HEK293T (cell line): ENCODE data around the gene SINHCAF.

Experiments used
- CTCF ChIA-PET: fragments of 350-600 bp; formaldehyde crosslinking; extraction: SDS; loops from one replicate; lab custom pipeline; 2021; ENCODE audit warnings: antibody characterized with exemption, inconsistent platforms; lab: Yijun Ruan, JAX
- POLR2A ChIA-PET: fragments of 350-600 bp; formaldehyde crosslinking; extraction: SDS; loops from one replicate; lab custom pipeline; 2020; ENCODE audit warnings: antibody characterized with exemption, inconsistent platforms; lab: Yijun Ruan, JAX
- DNase-seq: peaks from one replicate; pipeline ENCODE4 v3.0.0; 2012; ENCODE audit warnings: mixed read lengths; ENCODE audit errors: extremely low spot score
- ARNT ChIP-seq: fragments of 450-650 bp; IDR thresholded peaks from 2 replicates; pipeline ENCODE4 v1.6.1; 2017; ENCODE audit warnings: mild to moderate bottlenecking
- BHLHE40 ChIP-seq: fragments of 450-650 bp; IDR thresholded peaks from 2 replicates; pipeline ENCODE4 v1.6.1; 2016; ENCODE audit warnings: mild to moderate bottlenecking, moderate library complexity, borderline replicate concordance
- CTBP1 ChIP-seq: fragments of 450-650 bp; IDR thresholded peaks from 2 replicates; pipeline ENCODE4 v1.6.1; 2016; ENCODE audit warnings: borderline replicate concordance
- ELF4 ChIP-seq: fragments of 450-650 bp; IDR thresholded peaks from 2 replicates; pipeline ENCODE4 v1.6.1; 2017; ENCODE audit warnings: antibody characterized with exemption
- FOXA1 ChIP-seq: fragments of 450-650 bp; IDR thresholded peaks from 2 replicates; pipeline ENCODE4 v1.6.1; 2016; ENCODE audit warnings: mild to moderate bottlenecking
- FOXK2 ChIP-seq: fragments of 450-650 bp; IDR thresholded peaks from 2 replicates; pipeline ENCODE4 v1.6.1; 2016; ENCODE audit warnings: mild to moderate bottlenecking
- FOXM1 ChIP-seq: fragments of 450-650 bp; IDR thresholded peaks from 2 replicates; pipeline ENCODE4 v1.6.1; 2017; ENCODE audit warnings: mild to moderate bottlenecking, borderline replicate concordance
- HDGF ChIP-seq: fragments of 450-650 bp; IDR thresholded peaks from 2 replicates; pipeline ENCODE4 v1.6.1; 2017; ENCODE audit warnings: antibody characterized with exemption, borderline replicate concordance
- L3MBTL2 ChIP-seq: fragments of 450-650 bp; conservative IDR thresholded peaks from 2 replicates; pipeline ENCODE4 v1.6.1; 2016; ENCODE audit warnings: mild to moderate bottlenecking
- LEF1 ChIP-seq: fragments of 450-650 bp; IDR thresholded peaks from 2 replicates; pipeline ENCODE4 v1.6.1; 2017; ENCODE audit warnings: mild to moderate bottlenecking, borderline replicate concordance
- NFRKB ChIP-seq: fragments of 450-650 bp; IDR thresholded peaks from 2 replicates; pipeline ENCODE4 v1.6.1; 2016; ENCODE audit warnings: mild to moderate bottlenecking, moderate library complexity
- SP1 ChIP-seq: fragments of 450-650 bp; IDR thresholded peaks from 2 replicates; pipeline ENCODE4 v1.6.1; 2017
- SUZ12 ChIP-seq: fragments of 450-650 bp; IDR thresholded peaks from 2 replicates; pipeline ENCODE4 v1.6.1; 2016; ENCODE audit warnings: mild to moderate bottlenecking
- TARDBP ChIP-seq: fragments of 450-650 bp; IDR thresholded peaks from 2 replicates; pipeline ENCODE4 v1.6.1; 2016
- ZNF384 ChIP-seq: fragments of 450-650 bp; IDR thresholded peaks from 2 replicates; pipeline ENCODE4 v1.6.1; 2016
- TF ChIP-seq, protein P1 (sequence below): fragments of 450-650 bp; IDR thresholded peaks from 2 replicates; pipeline ENCODE4 v1.6.1; 2016

Gene SINHCAF

DNA sequence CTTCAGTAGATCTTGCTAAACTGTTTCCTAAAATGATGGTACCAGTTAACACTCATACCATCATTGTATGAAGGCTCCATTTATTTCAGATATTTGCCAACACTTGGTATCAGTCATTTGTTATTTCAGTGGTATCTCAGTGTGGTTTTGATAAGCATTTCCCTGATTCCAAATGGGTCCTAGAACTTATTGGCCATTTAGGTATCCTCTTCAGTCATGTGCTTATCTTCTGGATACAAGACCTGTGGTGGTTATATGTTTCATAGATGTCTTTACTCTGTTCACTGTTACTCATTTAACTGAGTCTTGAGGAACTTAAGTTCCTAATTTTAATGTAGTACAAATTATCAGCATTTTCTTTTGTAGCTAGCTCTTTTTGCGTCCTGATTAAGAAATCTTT is 13.5 kb downstream of the SINHCAF start:
- DNase-seq = no peak
- ChIA-PET CTCF (interaction anchor here (0.7 kb wide), 1 partner anchor 10 kb away, joined by 3 read pairs; no protein-coding TSS in a partner anchor), POLR2A (no interaction called here)
- no peak for TF ChIP-seq LEF1
- no peak for TF ChIP-seq ELF4
- TF ChIP-seq, protein P1, sequence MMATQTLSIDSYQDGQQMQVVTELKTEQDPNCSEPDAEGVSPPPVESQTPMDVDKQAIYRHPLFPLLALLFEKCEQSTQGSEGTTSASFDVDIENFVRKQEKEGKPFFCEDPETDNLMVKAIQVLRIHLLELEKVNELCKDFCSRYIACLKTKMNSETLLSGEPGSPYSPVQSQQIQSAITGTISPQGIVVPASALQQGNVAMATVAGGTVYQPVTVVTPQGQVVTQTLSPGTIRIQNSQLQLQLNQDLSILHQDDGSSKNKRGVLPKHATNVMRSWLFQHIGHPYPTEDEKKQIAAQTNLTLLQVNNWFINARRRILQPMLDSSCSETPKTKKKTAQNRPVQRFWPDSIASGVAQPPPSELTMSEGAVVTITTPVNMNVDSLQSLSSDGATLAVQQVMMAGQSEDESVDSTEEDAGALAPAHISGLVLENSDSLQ = no peak
- no peak for TF ChIP-seq FOXK2
- no peak for TF ChIP-seq SUZ12
- TF ChIP-seq CTBP1 = no peak

DNA sequence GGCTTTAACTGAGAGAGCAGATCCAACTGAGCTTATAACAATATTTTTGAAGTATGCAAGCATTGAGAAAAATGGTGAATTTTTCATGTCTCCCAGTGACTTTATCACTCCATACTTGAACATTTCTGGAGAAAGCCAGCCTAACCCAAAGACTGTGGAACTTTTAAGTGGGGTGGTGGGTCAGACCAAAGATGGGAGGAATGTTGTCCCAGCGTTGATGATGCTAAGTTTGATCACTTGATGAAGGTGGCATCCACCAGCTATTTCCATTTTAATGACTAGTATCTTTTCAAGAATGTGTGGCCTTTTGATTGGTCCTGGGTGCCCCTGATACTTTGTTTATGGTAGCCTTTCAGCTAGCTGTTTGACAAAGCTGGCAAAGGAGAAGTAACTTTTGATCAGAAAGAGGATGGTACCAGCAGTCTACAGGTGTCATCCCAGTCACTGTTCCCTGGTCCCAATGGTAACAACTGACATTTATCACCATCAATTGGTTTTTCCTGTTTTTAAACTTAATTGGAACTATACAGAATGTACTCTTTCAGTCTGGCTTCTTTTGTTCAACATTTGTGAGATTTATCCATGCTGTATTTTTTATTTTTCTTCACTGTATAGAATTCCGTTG is 14.2 kb downstream of the SINHCAF start:
- CTCF ChIA-PET = no interaction called here
- POLR2A ChIA-PET = interaction anchor here (1.0 kb wide), 1 partner anchor 11 kb away, joined by 4 read pairs; no protein-coding TSS in a partner anchor
- TF ChIP-seq FOXM1 = no peak
- no peak for TF ChIP-seq L3MBTL2
- TF ChIP-seq, protein P1 = no peak
- TF ChIP-seq LEF1 = no peak
- TF ChIP-seq ZNF384 = no peak
- TF ChIP-seq BHLHE40 = no peak
- no peak for DNase-seq

DNA sequence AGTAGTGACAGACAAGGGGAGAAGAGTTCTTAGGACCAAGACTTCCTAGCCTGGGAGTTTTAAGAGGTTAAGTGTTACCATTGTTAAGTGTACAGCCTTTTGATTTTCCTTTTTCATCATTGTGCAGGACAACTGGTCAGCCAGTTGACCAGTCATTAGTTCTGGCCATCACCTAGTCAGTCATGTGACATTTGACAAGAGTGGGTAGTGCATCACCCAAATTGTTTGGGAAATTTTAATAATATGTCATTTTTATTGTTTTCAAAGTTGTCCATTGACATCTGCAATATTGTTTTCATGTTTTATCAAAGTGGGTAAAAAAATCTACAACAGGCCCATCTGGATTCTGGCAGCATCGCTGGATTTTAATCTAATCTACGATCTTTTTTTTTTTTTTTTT is 15.5 kb downstream of the SINHCAF start:
- CTCF ChIA-PET = no interaction called here
- TF ChIP-seq ELF4 = no peak
- no peak for TF ChIP-seq TARDBP
- TF ChIP-seq CTBP1 = no peak
- no peak for TF ChIP-seq ZNF384
- no peak for TF ChIP-seq FOXM1
- TF ChIP-seq SUZ12 = no peak
- no peak for TF ChIP-seq SP1
- no peak for TF ChIP-seq NFRKB
- no peak for TF ChIP-seq BHLHE40
- TF ChIP-seq LEF1 = no peak
- TF ChIP-seq, protein P1 = no peak
- TF ChIP-seq L3MBTL2 = no peak
- TF ChIP-seq HDGF = no peak
- no peak for TF ChIP-seq FOXK2
- no peak for TF ChIP-seq ARNT
- no peak for TF ChIP-seq FOXA1
- no peak for DNase-seq
- POLR2A ChIA-PET = no interaction called here

DNA sequence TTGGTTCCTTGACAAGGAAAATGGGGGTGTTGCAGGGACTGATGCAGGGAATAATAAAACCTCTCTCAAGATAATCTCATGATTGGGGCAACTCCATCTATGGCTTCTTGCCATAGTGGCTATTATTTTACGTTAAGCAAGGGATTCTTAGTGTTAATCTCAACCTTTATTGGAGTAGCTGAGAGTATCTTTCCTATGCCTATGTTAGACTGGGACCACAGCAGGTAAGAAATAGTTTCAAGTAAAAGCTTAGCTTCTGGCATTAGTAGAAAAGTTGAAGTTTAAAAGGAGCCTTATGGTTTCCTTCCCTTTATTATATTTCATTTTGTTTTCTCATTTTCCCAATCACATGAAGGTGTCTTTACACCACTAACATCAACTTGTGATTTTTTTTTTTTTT is 16.7 kb downstream of the SINHCAF start:
- no peak for TF ChIP-seq ARNT
- TF ChIP-seq, protein P1 = no peak
- TF ChIP-seq FOXK2 = no peak
- no peak for TF ChIP-seq TARDBP
- no peak for TF ChIP-seq SUZ12
- TF ChIP-seq BHLHE40 = no peak
- TF ChIP-seq FOXM1 = no peak
- no peak for TF ChIP-seq ZNF384
- TF ChIP-seq SP1 = no peak
- no peak for TF ChIP-seq ELF4
- TF ChIP-seq L3MBTL2 = no peak
- TF ChIP-seq LEF1 = no peak
- no peak for TF ChIP-seq FOXA1
- CTCF ChIA-PET = no interaction called here
- no peak for DNase-seq
- POLR2A ChIA-PET = no interaction called here

DNA sequence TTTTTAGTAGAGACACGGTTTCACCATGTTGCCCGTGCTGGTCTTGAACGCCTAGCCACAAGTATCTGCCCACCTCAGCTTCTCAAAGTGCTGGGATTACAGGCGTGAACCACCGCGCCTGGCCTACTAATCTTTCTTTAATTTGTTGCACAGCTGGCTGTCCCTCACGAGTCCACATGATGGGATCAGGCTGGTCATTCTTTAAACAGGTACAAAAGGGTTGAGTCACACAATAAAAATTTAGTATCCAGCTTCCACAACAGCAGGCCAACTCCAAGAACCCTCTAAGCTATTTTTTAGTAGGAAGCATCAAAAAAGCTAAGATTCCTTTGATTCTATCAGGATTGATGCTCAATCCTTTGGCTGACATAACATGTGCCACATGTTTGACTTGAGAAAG is 17.8 kb downstream of the SINHCAF start:
- TF ChIP-seq, protein P1 = no peak
- POLR2A ChIA-PET = no interaction called here
- DNase-seq = no peak
- CTCF ChIA-PET = no interaction called here

DNA sequence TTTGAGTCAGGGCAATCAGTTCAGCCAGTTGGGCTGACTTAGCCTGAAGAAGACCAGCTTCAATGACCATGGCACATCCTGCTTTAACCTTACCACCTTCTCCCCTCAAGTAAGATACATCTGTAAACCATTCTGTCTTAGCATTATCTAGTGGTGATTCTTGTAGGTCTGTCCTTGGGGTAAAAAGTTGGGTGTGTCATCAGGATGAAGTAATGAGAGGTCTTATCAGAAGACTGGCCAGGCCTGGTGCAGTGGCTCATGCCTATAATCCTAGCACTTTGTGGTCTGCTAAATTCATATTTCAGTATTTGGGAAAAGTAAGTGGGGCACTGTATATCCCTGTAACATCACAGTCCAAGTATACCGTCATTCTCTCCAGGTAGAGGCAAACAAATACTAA is 19.1 kb downstream of the SINHCAF start:
- ChIA-PET POLR2A (interaction anchor here (0.8 kb wide), 1 partner anchor 14 kb away, joined by 3 read pairs; no protein-coding TSS in a partner anchor), CTCF (no interaction called here)
- DNase-seq = no peak
- no peak for TF ChIP-seq ZNF384
- no peak for TF ChIP-seq BHLHE40
